K562 (cell line): Measurements from ENCODE around the gene KLF2.

Experiments used
- ARID2 ChIP-seq: fragments of 450-650 bp; IDR thresholded peaks from 2 replicates; pipeline ENCODE4 v1.6.1; 2017; ENCODE audit warnings: antibody characterized with exemption, mild to moderate bottlenecking
- ESRRA ChIP-seq: fragments of 450-650 bp; IDR thresholded peaks from 2 replicates; pipeline ENCODE4 v1.6.1; 2014; ENCODE audit warnings: low read depth, mild to moderate bottlenecking, moderate library complexity, borderline replicate concordance
- POLR2AphosphoS5 ChIP-seq: IDR thresholded peaks from 2 replicates; pipeline ENCODE4 v1.6.1; 2011; ENCODE audit warnings: mild to moderate bottlenecking, low read depth, low read length, moderate library complexity; ENCODE audit not compliant: control insufficient read depth, insufficient read depth
- TGIF2 ChIP-seq: sonication (generic); formaldehyde crosslinking; IDR thresholded peaks from 2 replicates; pipeline ENCODE4 v1.8.1; 2022; ENCODE audit warnings: mild to moderate bottlenecking, missing genetic modification reagents, moderate library complexity
- ZBTB40 ChIP-seq, 2 experiments: fragments of 450-650 bp in 1 of 2; sonication (generic) in 1 of 2; formaldehyde crosslinking in 1 of 2; IDR thresholded peaks; 2 replicates each; pipeline versions ENCODE4 v1.7.1 to v1.9.0; 2016 to 2022; ENCODE audit warnings: inconsistent platforms in 1 of 2, mild to moderate bottlenecking in 1 of 2, missing genetic modification reagents in 1 of 2
- ZC3H11A ChIP-seq: IDR thresholded peaks from 2 replicates; pipeline ENCODE4 v1.6.1; 2012; ENCODE audit warnings: low read depth, low read length, improper control_type of control experiment

DNA sequence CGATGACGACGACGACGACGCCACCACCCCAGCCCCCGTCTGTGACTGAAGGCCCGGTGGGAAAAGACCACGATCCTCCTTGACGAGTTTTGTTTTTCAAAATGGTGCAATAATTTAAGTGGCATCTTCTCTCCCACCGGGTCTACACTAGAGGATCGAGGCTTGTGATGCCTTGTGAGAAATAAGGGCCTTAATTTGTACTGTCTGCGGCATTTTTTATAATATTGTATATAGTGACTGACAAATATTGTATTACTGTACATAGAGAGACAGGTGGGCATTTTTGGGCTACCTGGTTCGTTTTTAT is 2.5 kb downstream of the KLF2 start:
- TF ChIP-seq ARID2 (no peak), POLR2AphosphoS5 (no peak), ESRRA (no peak), ZBTB40 (IDR thresholded peaks at IDR 0.05) (no peak), ZBTB40 (CRISPR knock-in tag; IDR thresholded peaks at IDR 0.05) (no peak), TGIF2 (CRISPR knock-in tag) (no peak), ZC3H11A (no peak)
